Measurements from ENCODE around the gene PDE6B. TPM values are rescaled to one million over a fixed set of nuclear protein-coding genes. Genes with fewer than 3 reads are reported as not detected.

Gene PDE6B
- total and polyA plus RNA-seq, 2 of the 13 experiments (the other 11 are each of a cell fraction or from before 2014, with no cell fraction given): 0.38 to 0.40 TPM

- Histone ChIP-seq H3K9ac (ENCODE audit: insufficient read depth, low read depth, low read length) (no peak overlapping the region), H3K79me2 (ENCODE audit: insufficient read depth, low read length) (no peaks in the 10 kb centered on the region), H3K4me1 (ENCODE audit: insufficient read depth, low read length) (peaks cover 62% of the 10 kb centered on the region), H3K9me3 (ENCODE audit: low read length) (no peaks in the 10 kb centered on the region), H4K20me1 (ENCODE audit: insufficient read depth, low read length) (no peaks in the 10 kb centered on the region), H3K36me3 (replicated peaks in 1 of 2; ENCODE audit: control insufficient read depth in 1 of 2, insufficient read depth in 2 of 2, low read length in 2 of 2) (no peaks in the 10 kb centered on the region), H3K27ac (ENCODE audit: extremely low read length, insufficient read depth, low read length) (no peak overlapping the region), H3K4me2 (ENCODE audit: low read depth, low read length) (no peak overlapping the region), H3K4me3 (replicated peaks in 1 of 3; ENCODE audit: insufficient read depth in 1 of 3, low read depth in 2 of 3, low read length in 3 of 3) (no peak overlapping the region), H2AFZ (ENCODE audit: low read length) (no peak overlapping the region), H3K27me3 (ENCODE audit: control insufficient read depth in 1 of 2, insufficient read depth in 2 of 2, low read length in 2 of 2) (peaks cover 3 to 24% of the 10 kb centered on the region in 2 experiments; a peak in 3 of 5 replicates)
- in situ Hi-C loops (cut with HindIII; ENCODE audit: extremely low pct_ligation_motif_present, low pct_unique_long_range_greater_than_20kb): no loop called here
- DNase-seq (ENCODE audit: low spot score) (no peak), ATAC-seq (no peak), FAIRE-seq (no peak)
- WGBS (ENCODE audit: low lambda C conversion rate): 6% methylated on average over 3 of the region's 3 CpGs
- no TSS peak for BruUV-seq (replicated peaks)
- intact Hi-C loops (cut with micrococcal nuclease; ENCODE audit: unreplicated experiment): no loop called here
- TF ChIP-seq ZNF260 (CRISPR knock-in tag; IDR thresholded peaks at IDR 0.05; ENCODE audit: borderline replicate concordance, low read depth) (no peak), MLLT10 (CRISPR knock-in tag; IDR thresholded peaks at IDR 0.05) (no peak), NR2F6 (IDR thresholded peaks at IDR 0.05) (no peak), NR2F6 (CRISPR knock-in tag; IDR thresholded peaks at IDR 0.05) (no peak), ZBTB40 (IDR thresholded peaks at IDR 0.05) (no peak), ZBTB40 (CRISPR knock-in tag; IDR thresholded peaks at IDR 0.05) (no peak)
- TF ChIP-seq, protein P1, sequence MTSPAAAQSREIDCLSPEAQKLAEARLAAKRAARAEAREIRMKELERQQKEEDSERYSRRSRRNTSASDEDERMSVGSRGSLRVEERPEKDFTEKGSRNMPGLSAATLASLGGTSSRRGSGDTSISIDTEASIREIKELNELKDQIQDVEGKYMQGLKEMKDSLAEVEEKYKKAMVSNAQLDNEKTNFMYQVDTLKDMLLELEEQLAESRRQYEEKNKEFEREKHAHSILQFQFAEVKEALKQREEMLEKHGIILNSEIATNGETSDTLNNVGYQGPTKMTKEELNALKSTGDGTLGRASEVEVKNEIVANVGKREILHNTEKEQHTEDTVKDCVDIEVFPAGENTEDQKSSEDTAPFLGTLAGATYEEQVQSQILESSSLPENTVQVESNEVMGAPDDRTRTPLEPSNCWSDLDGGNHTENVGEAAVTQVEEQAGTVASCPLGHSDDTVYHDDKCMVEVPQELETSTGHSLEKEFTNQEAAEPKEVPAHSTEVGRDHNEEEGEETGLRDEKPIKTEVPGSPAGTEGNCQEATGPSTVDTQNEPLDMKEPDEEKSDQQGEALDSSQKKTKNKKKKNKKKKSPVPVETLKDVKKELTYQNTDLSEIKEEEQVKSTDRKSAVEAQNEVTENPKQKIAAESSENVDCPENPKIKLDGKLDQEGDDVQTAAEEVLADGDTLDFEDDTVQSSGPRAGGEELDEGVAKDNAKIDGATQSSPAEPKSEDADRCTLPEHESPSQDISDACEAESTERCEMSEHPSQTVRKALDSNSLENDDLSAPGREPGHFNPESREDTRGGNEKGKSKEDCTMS (CRISPR knock-in tag; conservative IDR thresholded peaks at IDR 0.05): no peak
- ChIA-PET CTCF (ENCODE audit: low intra/inter-chr PET ratio, low total read pairs) (no interaction called here), POLR2A (no interaction called here)
These were observed 35.9 kb downstream of the PDE6B start for GRCh38 chr4:661231-661630.
